Muscle of leg (tissue), 11 donors: ENCODE measurements around the gene KDM5A. TPM values are rescaled to one million over a fixed set of nuclear protein-coding genes. Genes with fewer than 3 reads are reported as not detected.

Experiments
- DNase-seq: peaks from one replicate; pipeline ENCODE4 v3.0.0; 2013
- H3K27ac ChIP-seq: one replicate; pipeline ENCODE4 v1.5.1; 2013; ENCODE audit warnings: mild to moderate bottlenecking, low read length, control low read depth
- H3K27me3 ChIP-seq: one replicate; pipeline ENCODE4 v1.6.1; 2013; ENCODE audit warnings: low read length; ENCODE audit not compliant: control insufficient read depth, insufficient read depth
- H3K36me3 ChIP-seq: one replicate; pipeline ENCODE4 v1.6.1; 2013; ENCODE audit warnings: low read length; ENCODE audit not compliant: control insufficient read depth, insufficient read depth
- H3K4me1 ChIP-seq: one replicate; pipeline ENCODE4 v1.6.1; 2013; ENCODE audit warnings: low read length; ENCODE audit not compliant: control insufficient read depth, insufficient read depth
- H3K4me3 ChIP-seq: one replicate; pipeline ENCODE4 v1.5.1; 2013; ENCODE audit warnings: low read length, control low read depth
- H3K9me3 ChIP-seq: replicated peaks from 2 replicates; pipeline ENCODE4 v1.6.1; 2013; ENCODE audit warnings: low read depth, low read length; ENCODE audit not compliant: control insufficient read depth
- WGBS: methylation state at CpG from one replicate; pipeline ENCODE4 v1.1.5; 2013; ENCODE audit warnings: missing lambda C conversion rate; ENCODE audit not compliant: insufficient coverage; 5-methylcytosine and 5-hydroxymethylcytosine counted together
- polyA plus RNA-seq, 8 donors: library from polyadenylated mRNA; unstranded; fragments of 120-200 nt; gene quantifications; one replicate each; pipeline versions ENCODE4 v1.2.1 to v1.2.3, GENCODE V29; 2013; ENCODE audit warnings: inconsistent platforms in 1 of 8, low replicate concordance in 1 of 8; ENCODE audit not compliant: insufficient read length in 8 of 8, insufficient read depth in 1 of 8
- total RNA-seq: library from RNA; stranded (reverse); fragments of 120-200 nt; gene quantifications from one replicate; pipeline ENCODE4 v1.2.4, GENCODE V29; 2013

KDM5A gene
- total and polyA plus RNA-seq, 9 donors = 15.8 to 36.8 (median 22.9) TPM

- Histone ChIP-seq H3K4me3 (no peak overlapping the region), H3K36me3 (no peaks in the 10 kb centered on the region), H3K4me1 (peaks cover 5% of the 10 kb centered on the region), H3K27me3 (peaks cover 6% of the 10 kb centered on the region), H3K27ac (no peak overlapping the region), H3K9me3 (no peaks in the 10 kb centered on the region)
- no peak for DNase-seq
- 100% methylated on average over 1 of the region's 3 CpGs for WGBS
Measured at GRCh38 chr12:264269-264668, 124.9 kb downstream of the KDM5A start.

GRCh38 chr12:263574-263973 is 125.5 kb downstream of the KDM5A start:
- H3K36me3 ChIP-seq = no peaks in the 10 kb centered on the region
- H3K4me3 ChIP-seq = no peak overlapping the region
- DNase-seq = no peak
- H3K4me1 ChIP-seq = peaks cover 4% of the 10 kb centered on the region
- H3K27ac ChIP-seq = no peak overlapping the region
- peaks cover 7% of the 10 kb centered on the region for H3K27me3 ChIP-seq
- WGBS = 47% methylated on average over 9 of the region's 9 CpGs
- no peaks in the 10 kb centered on the region for H3K9me3 ChIP-seq

- peaks cover 12% of the 10 kb centered on the region for H3K27me3 ChIP-seq
- peaks cover under 1% of the 10 kb centered on the region for H3K4me1 ChIP-seq
- no peak within 1 kb of the TSS for H3K27ac ChIP-seq
- H3K36me3 ChIP-seq = no peaks in the 10 kb centered on the region
- no peak within 1 kb of the TSS for H3K4me3 ChIP-seq
- WGBS = no CpG with 5 or more reads among the region's 7 CpGs
- H3K9me3 ChIP-seq = no peaks in the 10 kb centered on the region
- DNase-seq = peak; percentile 39
Measured at GRCh38 chr12:262817-263216, 126.3 kb downstream of the KDM5A start, which contains the start of gene SLC6A13. SLC6A13 (minus strand) TSS chr12:262836; CDS start chr12:260052, 2,784 bp downstream.

- Histone ChIP-seq H3K4me1 (no peaks in the 10 kb centered on the region), H3K27ac (no peak overlapping the region), H3K36me3 (no peaks in the 10 kb centered on the region), H3K9me3 (no peaks in the 10 kb centered on the region), H3K4me3 (no peak overlapping the region), H3K27me3 (peaks cover 16% of the 10 kb centered on the region)
- no peak for DNase-seq
Measured at GRCh38 chr12:262113-262512, 127.0 kb downstream of the KDM5A start.

GRCh38 chr12:257521-258321 is 131.4 kb downstream of the KDM5A start:
- DNase-seq = no peak
- no peaks in the 10 kb centered on the region for H3K9me3 ChIP-seq
- H3K27ac ChIP-seq = no peak overlapping the region
- no peak overlapping the region for H3K4me3 ChIP-seq
- H3K27me3 ChIP-seq = peaks cover 16% of the 10 kb centered on the region
- no peaks in the 10 kb centered on the region for H3K36me3 ChIP-seq
- no peaks in the 10 kb centered on the region for H3K4me1 ChIP-seq
- WGBS = 52% methylated on average over 8 of the region's 14 CpGs

GRCh38 chr12:256958-257357 is 132.2 kb downstream of the KDM5A start:
- H3K4me3 ChIP-seq = no peak overlapping the region
- H3K9me3 ChIP-seq = no peaks in the 10 kb centered on the region
- peaks cover 16% of the 10 kb centered on the region for H3K27me3 ChIP-seq
- H3K27ac ChIP-seq = no peak overlapping the region
- H3K4me1 ChIP-seq = no peaks in the 10 kb centered on the region
- 80% methylated on average over 1 of the region's 3 CpGs for WGBS
- no peaks in the 10 kb centered on the region for H3K36me3 ChIP-seq
- DNase-seq = no peak

- no peak overlapping the region for H3K4me3 ChIP-seq
- no peaks in the 10 kb centered on the region for H3K4me1 ChIP-seq
- no peaks in the 10 kb centered on the region for H3K9me3 ChIP-seq
- WGBS = 93% methylated on average over 2 of the region's 6 CpGs
- no peak for DNase-seq
- peaks cover 16% of the 10 kb centered on the region for H3K27me3 ChIP-seq
- no peaks in the 10 kb centered on the region for H3K36me3 ChIP-seq
- no peak overlapping the region for H3K27ac ChIP-seq
Measured at GRCh38 chr12:256225-256624, 132.9 kb downstream of the KDM5A start.

- Histone ChIP-seq H3K9me3 (no peaks in the 10 kb centered on the region), H3K36me3 (no peaks in the 10 kb centered on the region), H3K4me3 (no peak overlapping the region), H3K27me3 (peaks cover 16% of the 10 kb centered on the region), H3K27ac (no peak overlapping the region), H3K4me1 (no peaks in the 10 kb centered on the region)
- DNase-seq = no peak
- WGBS = 92% methylated on average over 2 of the region's 9 CpGs
Measured at GRCh38 chr12:254912-255311, 134.2 kb downstream of the KDM5A start.

GRCh38 chr12:254039-254438 is 135.1 kb downstream of the KDM5A start:
- no peak overlapping the region for H3K4me3 ChIP-seq
- H3K4me1 ChIP-seq = no peaks in the 10 kb centered on the region
- H3K9me3 ChIP-seq = no peaks in the 10 kb centered on the region
- peaks cover 10% of the 10 kb centered on the region for H3K27me3 ChIP-seq
- DNase-seq = no peak
- no peak overlapping the region for H3K27ac ChIP-seq
- H3K36me3 ChIP-seq = no peaks in the 10 kb centered on the region
- 34% methylated on average over 4 of the region's 10 CpGs for WGBS

- no peak overlapping the region for H3K27ac ChIP-seq
- H3K9me3 ChIP-seq = no peaks in the 10 kb centered on the region
- no peaks in the 10 kb centered on the region for H3K36me3 ChIP-seq
- no peak overlapping the region for H3K4me3 ChIP-seq
- WGBS = 71% methylated on average over 12 of the region's 12 CpGs
- no peaks in the 10 kb centered on the region for H3K4me1 ChIP-seq
- no peak for DNase-seq
- H3K27me3 ChIP-seq = peaks cover 6% of the 10 kb centered on the region
Measured at GRCh38 chr12:253116-253831, 135.8 kb downstream of the KDM5A start.
